Activated naive CD4-positive, alpha-beta T cell treated with anti-CD3 and anti-CD28 coated beads, Interleukin-2, amount 10 ng/mL, durations not matched to agents 7 days and 5 days (primary cell): ENCODE data around the gene TOM1L2.
A peak's percentile ranks its signal among the peaks of the same experiment; 100 is the strongest.
"Not testable (repeated sequence)": the region's sequence is repeated elsewhere in the genome, so short reads cannot be mapped to it uniquely, and the experiment has no call there.

Experiments used
- CTCF ChIA-PET: fragments of 350-600 bp; sonication (Branson Sonifier 250); formaldehyde crosslinking; loops from one replicate; lab custom pipeline; 2021; ENCODE audit warnings: antibody characterized with exemption; lab: Charles Lee
- DNase-seq: peaks from one replicate; pipeline ENCODE4 v3.0.0-alpha.2; 2020
- H3K27ac Mint-ChIP-seq: one replicate; pipeline ENCODE4 v1.8.0; 2021; ENCODE audit warnings: mild to moderate bottlenecking, moderate library complexity, mixed read lengths
- H3K27me3 Mint-ChIP-seq: one replicate; pipeline ENCODE4 v1.8.0; 2021; ENCODE audit warnings: mild to moderate bottlenecking, mixed read lengths
- H3K36me3 Mint-ChIP-seq: one replicate; pipeline ENCODE4 v1.8.0; 2021; ENCODE audit warnings: mixed read lengths
- H3K4me1 Mint-ChIP-seq: one replicate; pipeline ENCODE4 v1.8.0; 2021; ENCODE audit warnings: mixed read lengths
- H3K4me3 Mint-ChIP-seq: one replicate; pipeline ENCODE4 v1.8.0; 2021; ENCODE audit warnings: mild to moderate bottlenecking, moderate library complexity, mixed read lengths
- H3K9me3 Mint-ChIP-seq: one replicate; pipeline ENCODE4 v1.8.0; 2021; ENCODE audit warnings: mixed read lengths

The TOM1L2 gene

GRCh38 chr17:17971431-17972125, 622 bp downstream of the TOM1L2 start:
- DNase-seq, result peak; percentile 57
- Mint-ChIP-seq H3K4me3 (peak overlapping the region; percentile 97), H3K4me1 (peaks cover 52% of the 10 kb centered on the region), H3K36me3 (peaks cover 2% of the 10 kb centered on the region), H3K27me3 (peaks cover 3% of the 10 kb centered on the region), H3K9me3 (no peaks in the 10 kb centered on the region), H3K27ac (peak overlapping the region; percentile 74)
- CTCF ChIA-PET, result interaction anchor here (1.0 to 3.1 kb wide), 5 partner anchors 12 to 62 kb away, joined by 3 to 9 read pairs (median 4); no protein-coding TSS in a partner anchor

- Mint-ChIP-seq H3K9me3 (no peaks in the 10 kb centered on the region), H3K4me3 (peak overlapping the region; percentile 97), H3K27ac (peak overlapping the region; percentile 74), H3K36me3 (peaks cover 2% of the 10 kb centered on the region), H3K27me3 (peaks cover 2% of the 10 kb centered on the region), H3K4me1 (peaks cover 59% of the 10 kb centered on the region)
- CTCF ChIA-PET, result no interaction called here
- no peak for DNase-seq
Measured at GRCh38 chr17:17970699-17971430, 1.3 kb downstream of the TOM1L2 start.

GRCh38 chr17:17966399-17966798, 5.8 kb downstream of the TOM1L2 start:
- Mint-ChIP-seq H3K4me1 (peaks cover 70% of the 10 kb centered on the region), H3K27ac (peak overlapping the region; percentile 12), H3K4me3 (no peak overlapping the region), H3K27me3 (no peaks in the 10 kb centered on the region), H3K9me3 (no peaks in the 10 kb centered on the region), H3K36me3 (peaks cover 11% of the 10 kb centered on the region)
- no peak for DNase-seq
- CTCF ChIA-PET, result interaction anchor here (1.2 kb wide), 1 partner anchor 28 kb away, joined by 3 read pairs; no protein-coding TSS in a partner anchor

- CTCF ChIA-PET, result interaction anchor here (1.2 kb wide), 1 partner anchor 29 kb away, joined by 3 read pairs; no protein-coding TSS in a partner anchor
- no peak overlapping the region for H3K27ac Mint-ChIP-seq
- no peaks in the 10 kb centered on the region for H3K27me3 Mint-ChIP-seq
- H3K4me3 Mint-ChIP-seq, result no peak overlapping the region
- H3K4me1 Mint-ChIP-seq, result peaks cover 70% of the 10 kb centered on the region
- DNase-seq, result no peak
- H3K36me3 Mint-ChIP-seq, result peaks cover 16% of the 10 kb centered on the region
- H3K9me3 Mint-ChIP-seq, result no peaks in the 10 kb centered on the region
Measured at GRCh38 chr17:17965152-17965721, 7.0 kb downstream of the TOM1L2 start.

GRCh38 chr17:17964710-17965109, 7.5 kb downstream of the TOM1L2 start:
- CTCF ChIA-PET, result no interaction called here
- no peaks in the 10 kb centered on the region for H3K27me3 Mint-ChIP-seq
- no peaks in the 10 kb centered on the region for H3K9me3 Mint-ChIP-seq
- H3K4me1 Mint-ChIP-seq, result peaks cover 72% of the 10 kb centered on the region
- no peak for DNase-seq
- no peak overlapping the region for H3K4me3 Mint-ChIP-seq
- H3K27ac Mint-ChIP-seq, result no peak overlapping the region
- H3K36me3 Mint-ChIP-seq, result peaks cover 16% of the 10 kb centered on the region

GRCh38 chr17:17963694-17964436, 8.3 kb downstream of the TOM1L2 start:
- H3K4me1 Mint-ChIP-seq, result peaks cover 75% of the 10 kb centered on the region
- H3K36me3 Mint-ChIP-seq, result peaks cover 19% of the 10 kb centered on the region
- no peak for DNase-seq
- H3K4me3 Mint-ChIP-seq, result no peak overlapping the region
- no peaks in the 10 kb centered on the region for H3K9me3 Mint-ChIP-seq
- H3K27ac Mint-ChIP-seq, result no peak overlapping the region
- H3K27me3 Mint-ChIP-seq, result no peaks in the 10 kb centered on the region
- CTCF ChIA-PET, result no interaction called here

- Mint-ChIP-seq H3K27me3 (no peaks in the 10 kb centered on the region), H3K4me1 (peaks cover 79% of the 10 kb centered on the region), H3K9me3 (no peaks in the 10 kb centered on the region), H3K4me3 (no peak overlapping the region), H3K27ac (no peak overlapping the region), H3K36me3 (peaks cover 19% of the 10 kb centered on the region)
- CTCF ChIA-PET, result no interaction called here
- DNase-seq, result no peak
Measured at GRCh38 chr17:17963066-17963465, 9.1 kb downstream of the TOM1L2 start.

- no peaks in the 10 kb centered on the region for H3K27me3 Mint-ChIP-seq
- H3K4me3 Mint-ChIP-seq, result peak overlapping the region; percentile 75
- H3K9me3 Mint-ChIP-seq, result no peaks in the 10 kb centered on the region
- peaks cover 27% of the 10 kb centered on the region for H3K36me3 Mint-ChIP-seq
- peaks cover 75% of the 10 kb centered on the region for H3K4me1 Mint-ChIP-seq
- peak overlapping the region; percentile 96 for H3K27ac Mint-ChIP-seq
- DNase-seq, result no peak
- CTCF ChIA-PET, result interaction anchor here (0.9 to 1.4 kb wide), 3 partner anchors 12 to 73 kb away, joined by 3 to 4 read pairs (median 3); partner anchors contain the start of genes DRC3 and TOM1L2
Measured at GRCh38 chr17:17960500-17961030, 11.6 kb downstream of the TOM1L2 start.

- Mint-ChIP-seq H3K4me3 (peak overlapping the region; percentile 75), H3K4me1 (peaks cover 73% of the 10 kb centered on the region), H3K36me3 (peaks cover 31% of the 10 kb centered on the region), H3K27me3 (no peaks in the 10 kb centered on the region), H3K9me3 (no peaks in the 10 kb centered on the region), H3K27ac (peak overlapping the region; percentile 96)
- peak; percentile 35 for DNase-seq
- CTCF ChIA-PET, result interaction anchor here (0.9 to 1.4 kb wide), 3 partner anchors 12 to 74 kb away, joined by 3 to 4 read pairs (median 3); partner anchors contain the start of genes DRC3 and TOM1L2
Measured at GRCh38 chr17:17959520-17960361, 12.5 kb downstream of the TOM1L2 start.

GRCh38 chr17:17958982-17959381, 13.2 kb downstream of the TOM1L2 start:
- H3K4me1 Mint-ChIP-seq, result peaks cover 74% of the 10 kb centered on the region
- DNase-seq, result no peak
- H3K4me3 Mint-ChIP-seq, result peak overlapping the region; percentile 75
- CTCF ChIA-PET, result interaction anchor here (1.4 kb wide), 2 partner anchors 13 to 40 kb away, joined by 4 to 6 read pairs; partner anchors contain the start of genes DRC3 and TOM1L2
- H3K9me3 Mint-ChIP-seq, result no peaks in the 10 kb centered on the region
- H3K36me3 Mint-ChIP-seq, result peaks cover 32% of the 10 kb centered on the region
- H3K27ac Mint-ChIP-seq, result peak overlapping the region; percentile 96
- no peaks in the 10 kb centered on the region for H3K27me3 Mint-ChIP-seq

GRCh38 chr17:17957584-17957916, 14.7 kb downstream of the TOM1L2 start:
- Mint-ChIP-seq H3K4me1 (peaks cover 68% of the 10 kb centered on the region), H3K36me3 (peaks cover 31% of the 10 kb centered on the region), H3K27ac (peak overlapping the region; percentile 96), H3K4me3 (no peak overlapping the region), H3K9me3 (no peaks in the 10 kb centered on the region), H3K27me3 (no peaks in the 10 kb centered on the region)
- no peak for DNase-seq
- CTCF ChIA-PET, result interaction anchor here (0.6 to 1.4 kb wide), 3 partner anchors 36 to 66 kb away, joined by 3 to 6 read pairs (median 3); no protein-coding TSS in a partner anchor

GRCh38 chr17:17955790-17956341, 16.3 kb downstream of the TOM1L2 start:
- CTCF ChIA-PET, result not testable (repeated sequence)

More at GRCh38 chr17:17955790-17956341, 16.3 kb downstream of the TOM1L2 start:
- H3K4me3 Mint-ChIP-seq, H3K27me3 Mint-ChIP-seq, H3K9me3 Mint-ChIP-seq: not testable (repeated sequence)
- Mint-ChIP-seq H3K27ac (peak overlapping the region; percentile 38), H3K36me3 (peaks cover 23% of the 10 kb centered on the region), H3K4me1 (peaks cover 61% of the 10 kb centered on the region)
- DNase-seq, result peak; percentile 46
